Measurements from ENCODE around the gene HHIPL2.

The HHIPL2 gene

GRCh38 chr1:222547944-222548671, at the start of gene HHIPL2:
TSS of gene HHIPL2 (minus strand) at chr1:222548104. CDS start at chr1:222548044, 60 bp downstream.
- no peak for DNase-seq

- DNase-seq: no peak
Observed at GRCh38 chr1:222596696-222597095, 48.8 kb upstream of the HHIPL2 start.

- DNase-seq: no peak
Observed at GRCh38 chr1:222594789-222595188, 46.9 kb upstream of the HHIPL2 start.

- DNase-seq: peak; percentile 18
Observed at GRCh38 chr1:222592171-222592570, 44.3 kb upstream of the HHIPL2 start.

GRCh38 chr1:222589462-222590302, 41.8 kb upstream of the HHIPL2 start, which contains the start of gene TAF1A:
TSS of gene TAF1A (minus strand) at chr1:222589933.
- peak; percentile 96 for DNase-seq

GRCh38 chr1:222588135-222588534, 40.2 kb upstream of the HHIPL2 start:
- no peak for DNase-seq

- no peak for DNase-seq
Observed at GRCh38 chr1:222586842-222587241, 38.9 kb upstream of the HHIPL2 start.

GRCh38 chr1:222583079-222583478, 35.2 kb upstream of the HHIPL2 start:
- no peak for DNase-seq

GRCh38 chr1:222582099-222582774, 34.3 kb upstream of the HHIPL2 start:
- DNase-seq: no peak

- no peak for DNase-seq
Observed at GRCh38 chr1:222579316-222579715, 31.4 kb upstream of the HHIPL2 start.

- DNase-seq: no peak
Observed at GRCh38 chr1:222570837-222571236, 22.9 kb upstream of the HHIPL2 start.

GRCh38 chr1:222561656-222562055, 13.8 kb upstream of the HHIPL2 start:
- DNase-seq: no peak

- DNase-seq: no peak
Observed at GRCh38 chr1:222557574-222557973, 9.7 kb upstream of the HHIPL2 start.

- no peak for DNase-seq
Observed at GRCh38 chr1:222557148-222557547, 9.2 kb upstream of the HHIPL2 start.

- no peak for DNase-seq
Observed at GRCh38 chr1:222555992-222556615, 8.2 kb upstream of the HHIPL2 start.

- DNase-seq: no peak
Observed at GRCh38 chr1:222554177-222554576, 6.3 kb upstream of the HHIPL2 start.

- DNase-seq: no peak
Observed at GRCh38 chr1:222552882-222553281, 5.0 kb upstream of the HHIPL2 start.

- DNase-seq: no peak
Observed at GRCh38 chr1:222547260-222547614, 667 bp downstream of the HHIPL2 start.

GRCh38 chr1:222546548-222547259, 1.2 kb downstream of the HHIPL2 start:
- DNase-seq: no peak

GRCh38 chr1:222546091-222546490, 1.8 kb downstream of the HHIPL2 start:
- DNase-seq: no peak

GRCh38 chr1:222543817-222544216, 4.1 kb downstream of the HHIPL2 start:
- no peak for DNase-seq

- no peak for DNase-seq
Observed at GRCh38 chr1:222540598-222540995, 7.3 kb downstream of the HHIPL2 start.
